ENCODE data around the gene MICB.

MICB gene

GRCh38 chr6:31541658-31542521, 43.9 kb downstream of the MICB start, which contains the start of gene DDX39B (continued):
- no peak for TF ChIP-seq ZNF174 (tag by site-specific recombination; IDR thresholded peaks at IDR 0.05)
- TF ChIP-seq ZNF169 (tag by site-specific recombination; IDR thresholded peaks at IDR 0.05) = no peak
- TF ChIP-seq PRDM2 (tag by site-specific recombination; IDR thresholded peaks at IDR 0.05; ENCODE audit: borderline replicate concordance) = no peak
- TF ChIP-seq ZNF792 (tag by site-specific recombination; IDR thresholded peaks at IDR 0.05) = no peak
- no peak for TF ChIP-seq ZNF473 (tag by site-specific recombination; IDR thresholded peaks at IDR 0.05)
- TF ChIP-seq ZNF837 (tag by site-specific recombination; IDR thresholded peaks at IDR 0.05) = no peak
- no peak for TF ChIP-seq ZNF214 (tag by site-specific recombination; IDR thresholded peaks at IDR 0.05; ENCODE audit: borderline replicate concordance)
- TF ChIP-seq ZNF48 (tag by site-specific recombination; IDR thresholded peaks at IDR 0.05) = no peak
- TF ChIP-seq ZNF645 (tag by site-specific recombination; IDR thresholded peaks at IDR 0.05) = no peak
- no peak; the same call in none of the 2 replicates for TF ChIP-seq KLF8 (tag by site-specific recombination; IDR thresholded peaks at IDR 0.05)
- 0 out of 2 replicates have a peak, but pooled peaks have one; percentile 91 for TF ChIP-seq HOXC10 (CRISPR knock-in tag; IDR thresholded peaks at IDR 0.05)
- TF ChIP-seq ZNF626 (tag by site-specific recombination; IDR thresholded peaks at IDR 0.05) = no peak
- no peak for TF ChIP-seq ZNF776 (tag by site-specific recombination; IDR thresholded peaks at IDR 0.05; ENCODE audit: borderline replicate concordance)
- no peak for TF ChIP-seq ZNF621 (tag by site-specific recombination; IDR thresholded peaks at IDR 0.05)
- TF ChIP-seq ZNF416 (tag by site-specific recombination; IDR thresholded peaks at IDR 0.05) = no peak
- TF ChIP-seq ZNF133 (tag by site-specific recombination; IDR thresholded peaks at IDR 0.05) = no peak
- TF ChIP-seq REPIN1 (tag by site-specific recombination; IDR thresholded peaks at IDR 0.05; ENCODE audit: low read depth) = peak; percentile 21; the same call in 1 of the 2 replicates
- TF ChIP-seq EGR2 (tag by site-specific recombination; IDR thresholded peaks at IDR 0.05; ENCODE audit: low read depth) = no peak
- TF ChIP-seq ZNF398 (tag by site-specific recombination; IDR thresholded peaks at IDR 0.05) = 0 out of 2 replicates have a peak, but pooled peaks have one; percentile 43
- no peak for TF ChIP-seq ZBTB44 (tag by site-specific recombination; IDR thresholded peaks at IDR 0.05)
- peak; percentile 73 for TF ChIP-seq ZNF660 (tag by site-specific recombination; IDR thresholded peaks at IDR 0.05)
- no peak for TF ChIP-seq ZNF585B (tag by site-specific recombination; IDR thresholded peaks at IDR 0.05)
- TF ChIP-seq BCL11A (tag by site-specific recombination; IDR thresholded peaks at IDR 0.05; ENCODE audit: low read depth) = no peak
- no peak for TF ChIP-seq ZNF37A (tag by site-specific recombination; IDR thresholded peaks at IDR 0.05)
- no peak for TF ChIP-seq ZNF354C (tag by site-specific recombination; IDR thresholded peaks at IDR 0.05; ENCODE audit: borderline replicate concordance, low read depth)
- no peak for TF ChIP-seq ZNF155 (tag by site-specific recombination; IDR thresholded peaks at IDR 0.05)
- no peak for TF ChIP-seq ZNF423 (tag by site-specific recombination; IDR thresholded peaks at IDR 0.05)
